Osteoblast (primary cell): Measurements from ENCODE around the gene KLHL8. TPM values are rescaled to one million over a fixed set of nuclear protein-coding genes. Genes with fewer than 3 reads are reported as not detected.
A peak's percentile ranks its signal among the peaks of the same experiment; 100 is the strongest.

Experiments
- DNase-seq: peaks from one replicate; pipeline ENCODE4 v3.0.0; 2011; ENCODE audit warnings: low spot score, mixed read lengths; ENCODE audit not compliant: insufficient read length; ENCODE audit errors: missing footprints
- H2AFZ ChIP-seq: 2 replicates; pipeline ENCODE4 v1.6.0; 2011; ENCODE audit warnings: mild to moderate bottlenecking, low read length
- H3K27ac ChIP-seq: 2 replicates; pipeline ENCODE4 v1.5.1; 2011; ENCODE audit warnings: mild to moderate bottlenecking, low read depth, low read length, moderate library complexity
- H3K27me3 ChIP-seq: 2 replicates; pipeline ENCODE4 v1.6.0; 2012; ENCODE audit warnings: mild to moderate bottlenecking, control low read depth, inconsistent platforms, low read length, moderate library complexity; ENCODE audit not compliant: insufficient read depth
- H3K36me3 ChIP-seq: 2 replicates; pipeline ENCODE4 v1.5.1; 2011; ENCODE audit warnings: mild to moderate bottlenecking, low read length, control low read depth, moderate library complexity; ENCODE audit not compliant: insufficient read depth
- H3K4me1 ChIP-seq: 2 replicates; pipeline ENCODE4 v1.5.1; 2011; ENCODE audit warnings: mild to moderate bottlenecking, low read length, control low read depth, moderate library complexity; ENCODE audit not compliant: insufficient read depth
- H3K4me2 ChIP-seq: 2 replicates; pipeline ENCODE4 v1.6.0; 2011; ENCODE audit warnings: mild to moderate bottlenecking, low read length; ENCODE audit not compliant: insufficient read depth
- H3K4me3 ChIP-seq: fragments of 200-600 bp; sonication (generic); 3 replicates; pipeline ENCODE4 v1.5.1; 2012; ENCODE audit warnings: mild to moderate bottlenecking, low read length, inconsistent platforms; ENCODE audit not compliant: insufficient read depth
- H3K79me2 ChIP-seq: 2 replicates; pipeline ENCODE4 v1.6.0; 2012; ENCODE audit warnings: mild to moderate bottlenecking, low read length, control low read depth, inconsistent platforms; ENCODE audit not compliant: insufficient read depth
- H3K9me3 ChIP-seq: 2 replicates; pipeline ENCODE4 v1.5.1; 2011; ENCODE audit warnings: low read depth, low read length, control low read depth
- H4K20me1 ChIP-seq: 2 replicates; pipeline ENCODE4 v1.6.0; 2012; ENCODE audit warnings: mild to moderate bottlenecking, low read length, control low read depth; ENCODE audit not compliant: insufficient read depth
- total RNA-seq: library from RNA; depleted of rRNA; stranded (reverse); fragments of >200 nt; gene quantifications from 2 replicates; pipeline ENCODE4 v1.2.3, GENCODE V29; 2012
- TF ChIP-seq, protein P1 (sequence below): IDR thresholded peaks from 2 replicates; pipeline ENCODE4 v1.5.1; 2011; ENCODE audit warnings: mild to moderate bottlenecking, low read depth, low read length, moderate library complexity; ENCODE audit errors: extremely low read depth

The KLHL8 gene
- total RNA-seq, 1 donor = 12.7 TPM

- Histone ChIP-seq H3K79me2 (peaks cover 27% of the 10 kb centered on the region), H3K4me3 (no peak overlapping the region), H3K36me3 (no peaks in the 10 kb centered on the region), H3K27ac (no peak overlapping the region), H3K9me3 (no peaks in the 10 kb centered on the region), H4K20me1 (no peaks in the 10 kb centered on the region), H2AFZ (no peak overlapping the region), H3K27me3 (no peaks in the 10 kb centered on the region), H3K4me2 (no peak overlapping the region), H3K4me1 (peaks cover 7% of the 10 kb centered on the region)
- peak; percentile 71 for DNase-seq
- TF ChIP-seq, protein P1, sequence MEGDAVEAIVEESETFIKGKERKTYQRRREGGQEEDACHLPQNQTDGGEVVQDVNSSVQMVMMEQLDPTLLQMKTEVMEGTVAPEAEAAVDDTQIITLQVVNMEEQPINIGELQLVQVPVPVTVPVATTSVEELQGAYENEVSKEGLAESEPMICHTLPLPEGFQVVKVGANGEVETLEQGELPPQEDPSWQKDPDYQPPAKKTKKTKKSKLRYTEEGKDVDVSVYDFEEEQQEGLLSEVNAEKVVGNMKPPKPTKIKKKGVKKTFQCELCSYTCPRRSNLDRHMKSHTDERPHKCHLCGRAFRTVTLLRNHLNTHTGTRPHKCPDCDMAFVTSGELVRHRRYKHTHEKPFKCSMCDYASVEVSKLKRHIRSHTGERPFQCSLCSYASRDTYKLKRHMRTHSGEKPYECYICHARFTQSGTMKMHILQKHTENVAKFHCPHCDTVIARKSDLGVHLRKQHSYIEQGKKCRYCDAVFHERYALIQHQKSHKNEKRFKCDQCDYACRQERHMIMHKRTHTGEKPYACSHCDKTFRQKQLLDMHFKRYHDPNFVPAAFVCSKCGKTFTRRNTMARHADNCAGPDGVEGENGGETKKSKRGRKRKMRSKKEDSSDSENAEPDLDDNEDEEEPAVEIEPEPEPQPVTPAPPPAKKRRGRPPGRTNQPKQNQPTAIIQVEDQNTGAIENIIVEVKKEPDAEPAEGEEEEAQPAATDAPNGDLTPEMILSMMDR = no peak
These were observed 3.9 kb downstream of the KLHL8 start for GRCh38 chr4:87216469-87216868.

DNA sequence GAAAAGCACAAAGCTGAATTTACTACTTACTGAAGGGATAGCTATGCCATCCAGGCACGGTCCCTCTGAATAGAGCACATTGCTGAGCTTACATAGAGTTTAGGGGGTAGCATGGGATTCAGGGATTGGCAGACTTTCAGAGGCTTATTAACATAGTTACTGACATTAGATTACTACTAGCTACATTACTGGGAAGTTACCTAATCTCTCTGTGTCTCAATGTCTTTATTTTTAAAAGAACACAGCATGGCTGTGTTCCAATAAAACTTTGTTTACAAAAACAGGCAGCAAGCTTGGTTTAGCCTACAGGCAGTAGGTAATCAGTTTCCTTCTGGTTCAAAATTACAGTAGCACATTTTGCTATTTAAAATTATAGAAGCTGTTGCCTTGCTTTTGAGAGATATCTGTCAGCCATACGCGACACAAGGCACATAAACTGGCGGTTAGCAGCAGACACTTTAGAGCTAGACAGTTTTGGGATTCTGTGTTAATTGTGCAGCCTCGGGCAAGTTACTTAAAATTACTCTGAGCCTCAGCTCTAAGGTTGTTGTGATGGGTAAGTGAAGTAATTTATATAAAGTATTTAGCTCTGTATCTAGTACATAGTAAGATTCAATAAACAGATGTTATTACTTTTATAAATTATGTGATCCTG lies 6.9 kb downstream of the KLHL8 start:
- peaks cover 7% of the 10 kb centered on the region for H3K4me1 ChIP-seq
- no peak overlapping the region for H3K4me2 ChIP-seq
- H3K36me3 ChIP-seq = no peaks in the 10 kb centered on the region
- H3K4me3 ChIP-seq = no peak overlapping the region
- H4K20me1 ChIP-seq = no peaks in the 10 kb centered on the region
- peak; percentile 39 for DNase-seq
- TF ChIP-seq, protein P1 = no peak
- no peak overlapping the region for H3K27ac ChIP-seq
- H3K79me2 ChIP-seq = peaks cover 22% of the 10 kb centered on the region
- H3K9me3 ChIP-seq = no peaks in the 10 kb centered on the region
- no peaks in the 10 kb centered on the region for H3K27me3 ChIP-seq
- H2AFZ ChIP-seq = no peak overlapping the region

- peaks cover 7% of the 10 kb centered on the region for H3K4me1 ChIP-seq
- no peak overlapping the region for H3K27ac ChIP-seq
- H3K79me2 ChIP-seq = peaks cover 23% of the 10 kb centered on the region
- TF ChIP-seq, protein P1 = no peak
- peak; percentile 68 for DNase-seq
- H4K20me1 ChIP-seq = peaks cover 8% of the 10 kb centered on the region
- no peak overlapping the region for H3K4me3 ChIP-seq
- H3K4me2 ChIP-seq = peak overlapping the region; percentile 34
- no peaks in the 10 kb centered on the region for H3K27me3 ChIP-seq
- peak overlapping the region; percentile 46 for H2AFZ ChIP-seq
- H3K36me3 ChIP-seq = no peaks in the 10 kb centered on the region
- H3K9me3 ChIP-seq = no peaks in the 10 kb centered on the region
These were observed 9.0 kb downstream of the KLHL8 start for GRCh38 chr4:87211249-87211952.

GRCh38 chr4:87209696-87210095 lies 10.7 kb downstream of the KLHL8 start:
- no peaks in the 10 kb centered on the region for H3K36me3 ChIP-seq
- H3K27me3 ChIP-seq = no peaks in the 10 kb centered on the region
- H3K4me3 ChIP-seq = no peak overlapping the region
- H4K20me1 ChIP-seq = peaks cover 8% of the 10 kb centered on the region
- peaks cover 23% of the 10 kb centered on the region for H3K79me2 ChIP-seq
- DNase-seq = no peak
- no peak overlapping the region for H3K27ac ChIP-seq
- H3K4me2 ChIP-seq = no peak overlapping the region
- no peak overlapping the region for H2AFZ ChIP-seq
- TF ChIP-seq, protein P1 = no peak
- H3K9me3 ChIP-seq = no peaks in the 10 kb centered on the region
- H3K4me1 ChIP-seq = peaks cover 7% of the 10 kb centered on the region
